HG03159 (cell line): Measurements from ENCODE around the gene SERP2.

Experiments
- ATAC-seq: cut with Tn5 transposase; IDR thresholded peaks from one replicate; pipeline ENCODE4 v1.9.1; 2021; ENCODE audit warnings: mild to moderate bottlenecking, moderate library complexity; ENCODE audit not compliant: unreplicated experiment

Gene SERP2

GRCh38 chr13:44407891-44408290 is 34.3 kb downstream of the SERP2 start:
- no peak for ATAC-seq

GRCh38 chr13:44409595-44409994 is 36.0 kb downstream of the SERP2 start:
- no peak for ATAC-seq

- no peak for ATAC-seq
Observed at GRCh38 chr13:44410328-44410859, 36.8 kb downstream of the SERP2 start.

- no peak for ATAC-seq
Observed at GRCh38 chr13:44411841-44412240, 38.2 kb downstream of the SERP2 start.

- ATAC-seq, result no peak
Observed at GRCh38 chr13:44412346-44412935, 38.8 kb downstream of the SERP2 start.

GRCh38 chr13:44413095-44413494 is 39.5 kb downstream of the SERP2 start:
- no peak for ATAC-seq

- ATAC-seq, result no peak
Observed at GRCh38 chr13:44414716-44415115, 41.1 kb downstream of the SERP2 start.

- ATAC-seq, result no peak
Observed at GRCh38 chr13:44415815-44416214, 42.2 kb downstream of the SERP2 start.

GRCh38 chr13:44416301-44416700 is 42.7 kb downstream of the SERP2 start:
- ATAC-seq, result no peak

- no peak for ATAC-seq
Observed at GRCh38 chr13:44416744-44417143, 43.1 kb downstream of the SERP2 start.

GRCh38 chr13:44417446-44417845 is 43.8 kb downstream of the SERP2 start:
- ATAC-seq, result no peak

- no peak for ATAC-seq
Observed at GRCh38 chr13:44417876-44418275, 44.3 kb downstream of the SERP2 start.

- ATAC-seq, result no peak
Observed at GRCh38 chr13:44420376-44421220, 47.0 kb downstream of the SERP2 start.

- no peak for ATAC-seq
Observed at GRCh38 chr13:44421853-44422525, 48.4 kb downstream of the SERP2 start.

- no peak for ATAC-seq
Observed at GRCh38 chr13:44422755-44423643, 49.4 kb downstream of the SERP2 start.

- ATAC-seq, result no peak
Observed at GRCh38 chr13:44423824-44424223, 50.2 kb downstream of the SERP2 start.

GRCh38 chr13:44425041-44425814 is 51.6 kb downstream of the SERP2 start:
- ATAC-seq, result no peak

- no peak for ATAC-seq
Observed at GRCh38 chr13:44425815-44426078, 52.1 kb downstream of the SERP2 start.

- ATAC-seq, result no peak
Observed at GRCh38 chr13:44426461-44426860, 52.8 kb downstream of the SERP2 start.

GRCh38 chr13:44429311-44429710 is 55.7 kb downstream of the SERP2 start:
- ATAC-seq, result no peak
